ENCODE results near the gene MAP2K6. TPM values are rescaled to one million over a fixed set of nuclear protein-coding genes. Genes with fewer than 3 reads are reported as not detected.

Gene MAP2K6
- total and polyA plus RNA-seq, 2 experiments from 2014 or later = 0.11 to 0.43 TPM

DNA sequence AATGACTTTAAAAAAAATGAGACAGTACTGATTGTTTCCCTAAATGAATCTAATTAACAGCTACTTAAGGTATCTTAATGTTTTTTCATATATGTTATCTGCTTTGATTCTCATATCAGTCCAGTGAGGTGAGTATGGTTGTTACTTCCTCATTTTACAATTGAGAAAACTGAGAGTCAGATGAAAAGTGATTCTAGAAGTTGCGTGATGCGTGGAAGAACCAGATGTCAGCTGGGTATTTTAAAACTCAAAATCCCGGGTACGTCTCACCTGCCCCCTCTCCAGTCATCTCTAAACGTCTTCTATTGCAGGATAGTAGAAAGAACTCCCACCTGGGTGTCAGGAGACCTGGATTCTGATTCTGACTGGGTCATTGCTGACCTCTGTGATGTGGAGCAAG, 89.2 kb downstream of the MAP2K6 start:
- no peak for TF ChIP-seq EZH2phosphoT487 (IDR thresholded peaks at IDR 0.05; ENCODE audit: insufficient read depth, low read depth)
- TF ChIP-seq EZH2 (IDR thresholded peaks at IDR 0.05; ENCODE audit: insufficient read depth, poor library complexity, severe bottlenecking) = no peak
- Histone ChIP-seq H3K9ac (no peak overlapping the region), H3K4me1 (ENCODE audit: insufficient read depth) (peaks cover 19% of the 10 kb centered on the region), H3K4me3 (no peak overlapping the region), H3K27ac (no peak overlapping the region), H2AFZ (no peak overlapping the region), H3K4me2 (ENCODE audit: unreplicated experiment) (no peak overlapping the region), H3K79me2 (ENCODE audit: insufficient read depth) (no peaks in the 10 kb centered on the region), H3K9me2 (ENCODE audit: insufficient read depth) (no peaks in the 10 kb centered on the region), H3K9me3 (ENCODE audit: low read depth) (no peaks in the 10 kb centered on the region), H3K27me3 (replicated peaks; ENCODE audit: insufficient read depth) (no peaks in the 10 kb centered on the region), H3K36me3 (ENCODE audit: low read depth) (no peaks in the 10 kb centered on the region), H4K20me1 (ENCODE audit: insufficient read depth) (no peaks in the 10 kb centered on the region), H3F3A (ENCODE audit: insufficient read depth) (no peaks in the 10 kb centered on the region; the same call in 1 of the 2 replicates)
- no peak for DNase-seq
- 88 to 91% methylated on average over 5 of the region's 5 CpGs for WGBS, 2 experiments (ENCODE audit: low coverage in 1 of 2, low lambda C conversion rate in 2 of 2, missing lambda C conversion rate in 2 of 2)
- in situ Hi-C loops (cut with MboI) = loop anchor here (25.0 kb wide), 1 partner anchor 716 kb away; no protein-coding TSS in a partner anchor

DNA sequence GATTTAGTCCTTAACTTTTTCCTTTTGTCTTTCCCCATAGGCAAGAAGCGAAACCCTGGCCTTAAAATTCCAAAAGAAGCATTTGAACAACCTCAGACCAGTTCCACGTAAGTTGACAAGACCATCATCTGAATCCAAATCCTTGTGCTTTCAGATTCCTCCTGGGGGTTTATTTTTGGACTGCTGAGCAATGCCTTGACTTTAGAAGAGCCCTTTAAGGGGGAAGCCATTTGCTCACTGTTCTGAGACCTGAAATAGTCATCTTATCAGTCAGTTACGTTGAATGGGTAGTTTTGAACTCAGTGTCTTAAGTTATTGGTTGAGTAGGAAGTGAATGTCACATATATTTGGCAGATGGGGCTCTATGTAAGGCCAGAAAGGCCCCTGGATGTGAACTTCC, 91.2 kb downstream of the MAP2K6 start:
- H2AFZ ChIP-seq = no peak overlapping the region
- in situ Hi-C loops (cut with MboI) = loop anchor here (25.0 kb wide), 1 partner anchor 718 kb away; no protein-coding TSS in a partner anchor

DNA sequence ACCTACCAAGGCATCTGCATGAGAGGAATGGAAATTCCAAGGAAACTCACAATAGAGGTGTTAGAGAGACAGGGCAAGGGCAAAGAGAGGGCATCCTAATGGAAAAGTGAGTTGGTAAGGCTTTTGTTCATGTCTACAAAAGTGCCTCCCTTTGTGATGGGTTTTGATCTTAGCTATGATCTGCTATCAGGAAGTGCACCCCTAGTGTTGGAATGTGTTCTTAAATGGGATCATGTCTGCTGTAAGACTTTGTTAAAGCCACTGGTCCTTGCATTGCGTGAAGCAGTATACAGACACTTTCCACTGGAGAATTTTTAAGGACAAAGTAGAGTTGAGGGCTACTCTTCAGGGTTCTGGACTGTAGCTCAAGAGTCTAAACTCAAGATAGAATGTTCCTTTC, 92.0 kb downstream of the MAP2K6 start:
- in situ Hi-C loops (cut with MboI) = loop anchor here (25.0 kb wide), 1 partner anchor 719 kb away; no protein-coding TSS in a partner anchor
- H3K27ac ChIP-seq = no peak overlapping the region
- no peaks in the 10 kb centered on the region for H3K79me2 ChIP-seq (ENCODE audit: insufficient read depth)
- H3K4me1 ChIP-seq (ENCODE audit: insufficient read depth) = peaks cover 9% of the 10 kb centered on the region
- no peaks in the 10 kb centered on the region; the same call in 1 of the 2 replicates for H3F3A ChIP-seq (ENCODE audit: insufficient read depth)
- H3K27me3 ChIP-seq (replicated peaks; ENCODE audit: insufficient read depth) = no peaks in the 10 kb centered on the region
- no peak for TF ChIP-seq EZH2phosphoT487 (IDR thresholded peaks at IDR 0.05; ENCODE audit: insufficient read depth, low read depth)
- no peak for TF ChIP-seq EZH2 (IDR thresholded peaks at IDR 0.05; ENCODE audit: insufficient read depth, poor library complexity, severe bottlenecking)
- no peaks in the 10 kb centered on the region for H4K20me1 ChIP-seq (ENCODE audit: insufficient read depth)
- H3K9ac ChIP-seq = no peak overlapping the region
- H3K4me3 ChIP-seq = no peak overlapping the region
- no peaks in the 10 kb centered on the region for H3K9me2 ChIP-seq (ENCODE audit: insufficient read depth)
- H3K36me3 ChIP-seq (ENCODE audit: low read depth) = no peaks in the 10 kb centered on the region
- WGBS, 2 experiments (ENCODE audit: low coverage in 1 of 2, low lambda C conversion rate in 2 of 2, missing lambda C conversion rate in 2 of 2) = 94 to 100% methylated on average over 1 of the region's 1 CpG
- no peaks in the 10 kb centered on the region for H3K9me3 ChIP-seq (ENCODE audit: low read depth)
- H2AFZ ChIP-seq = no peak overlapping the region
- no peak overlapping the region for H3K4me2 ChIP-seq (ENCODE audit: unreplicated experiment)
- DNase-seq = peak; percentile 8

More for the DNA sequence above, 91.2 kb downstream of the MAP2K6 start:
- H3K27me3 ChIP-seq (replicated peaks; ENCODE audit: insufficient read depth) = no peaks in the 10 kb centered on the region
- no peak overlapping the region for H3K27ac ChIP-seq
- WGBS, 2 experiments (ENCODE audit: low coverage in 1 of 2, low lambda C conversion rate in 2 of 2, missing lambda C conversion rate in 2 of 2) = 79 to 86% methylated on average over 3 of the region's 3 CpGs
- H3K4me3 ChIP-seq = no peak overlapping the region
- peaks cover 17% of the 10 kb centered on the region for H3K4me1 ChIP-seq (ENCODE audit: insufficient read depth)
- no peaks in the 10 kb centered on the region for H3K9me3 ChIP-seq (ENCODE audit: low read depth)
- no peaks in the 10 kb centered on the region for H3K79me2 ChIP-seq (ENCODE audit: insufficient read depth)
- H3K9ac ChIP-seq = no peak overlapping the region
- H4K20me1 ChIP-seq (ENCODE audit: insufficient read depth) = no peaks in the 10 kb centered on the region
- H3K4me2 ChIP-seq (ENCODE audit: unreplicated experiment) = no peak overlapping the region
- DNase-seq = no peak
- H3K36me3 ChIP-seq (ENCODE audit: low read depth) = no peaks in the 10 kb centered on the region
- no peaks in the 10 kb centered on the region; the same call in 1 of the 2 replicates for H3F3A ChIP-seq (ENCODE audit: insufficient read depth)
- TF ChIP-seq EZH2phosphoT487 (IDR thresholded peaks at IDR 0.05; ENCODE audit: insufficient read depth, low read depth) = no peak
- no peak for TF ChIP-seq EZH2 (IDR thresholded peaks at IDR 0.05; ENCODE audit: insufficient read depth, poor library complexity, severe bottlenecking)
- no peaks in the 10 kb centered on the region for H3K9me2 ChIP-seq (ENCODE audit: insufficient read depth)

DNA sequence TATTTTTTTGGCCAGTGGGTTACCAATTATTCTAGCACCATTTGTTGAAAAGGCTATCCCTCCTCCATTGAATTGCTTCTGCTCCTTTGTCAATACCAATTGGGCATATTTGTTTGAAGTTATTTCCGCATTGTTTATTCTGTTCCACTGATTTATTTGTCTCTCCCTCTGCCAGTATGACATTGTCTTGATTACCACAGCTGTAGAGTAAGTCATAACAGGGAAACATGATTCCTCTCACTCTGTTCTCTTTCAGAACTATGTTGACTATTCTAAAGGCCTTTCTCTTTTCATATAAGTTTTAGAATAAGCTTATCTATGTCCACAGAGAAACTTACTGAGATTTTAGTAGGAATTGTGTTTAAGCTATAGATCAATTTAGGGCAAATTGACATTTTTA, 94.3 kb downstream of the MAP2K6 start:
- no peak overlapping the region for H3K4me2 ChIP-seq (ENCODE audit: unreplicated experiment)
- H3K27ac ChIP-seq = no peak overlapping the region
- in situ Hi-C loops (cut with MboI) = loop anchor here (25.0 kb wide), 1 partner anchor 722 kb away; no protein-coding TSS in a partner anchor
- no peaks in the 10 kb centered on the region for H3K79me2 ChIP-seq (ENCODE audit: insufficient read depth)
- TF ChIP-seq EZH2phosphoT487 (IDR thresholded peaks at IDR 0.05; ENCODE audit: insufficient read depth, low read depth) (no peak), EZH2 (IDR thresholded peaks at IDR 0.05; ENCODE audit: insufficient read depth, poor library complexity, severe bottlenecking) (no peak)
- 74 to 79% methylated on average over 1 of the region's 1 CpG for WGBS, 2 experiments (ENCODE audit: low coverage in 1 of 2, low lambda C conversion rate in 2 of 2, missing lambda C conversion rate in 2 of 2)
- no peaks in the 10 kb centered on the region for H3F3A ChIP-seq (ENCODE audit: insufficient read depth)
- no peaks in the 10 kb centered on the region for H3K4me1 ChIP-seq (ENCODE audit: insufficient read depth)
- no peak overlapping the region for H3K9ac ChIP-seq
- no peak overlapping the region for H3K4me3 ChIP-seq
- no peaks in the 10 kb centered on the region for H3K36me3 ChIP-seq (ENCODE audit: low read depth)
- H3K9me2 ChIP-seq (ENCODE audit: insufficient read depth) = no peaks in the 10 kb centered on the region
- no peak overlapping the region for H2AFZ ChIP-seq
- H4K20me1 ChIP-seq (ENCODE audit: insufficient read depth) = no peaks in the 10 kb centered on the region
- DNase-seq = no peak
- no peaks in the 10 kb centered on the region for H3K27me3 ChIP-seq (replicated peaks; ENCODE audit: insufficient read depth)
- no peaks in the 10 kb centered on the region for H3K9me3 ChIP-seq (ENCODE audit: low read depth)
